SK-N-SH treated with all-trans-retinoic acid at 6 μM for 48 hours (cell line): ENCODE results near the gene ARL8A.
A peak's percentile ranks its signal among the peaks of the same experiment; 100 is the strongest.
"Not testable (repeated sequence)": the region's sequence is repeated elsewhere in the genome, so short reads cannot be mapped to it uniquely, and the experiment has no call there.

Experiments
- ATAC-seq: fragments of 200-7000 bp; cut with Tn5 transposase; 3 replicates; pipeline ENCODE4 v1.9.1; 2020; ENCODE audit warnings: mild to moderate bottlenecking, moderate library complexity
- ARNTL ChIP-seq: fragments of 450-650 bp; formaldehyde crosslinking; IDR thresholded peaks from 2 replicates; pipeline ENCODE4 v1.5.0; 2020; ENCODE audit warnings: low read depth, mild to moderate bottlenecking, moderate library complexity, borderline replicate concordance
- CSDC2 ChIP-seq: fragments of 250-450 bp; sonication (Bioruptor Pico); IDR thresholded peaks from 2 replicates; pipeline ENCODE4 v1.5.0; 2020; ENCODE audit warnings: mild to moderate bottlenecking, moderate library complexity
- ISL1 ChIP-seq: fragments of 250-450 bp; sonication (Bioruptor Pico); IDR thresholded peaks from 2 replicates; pipeline ENCODE4 v2.1.2; 2022; ENCODE audit warnings: mild to moderate bottlenecking, moderate library complexity
- OSR1 ChIP-seq: fragments of 250-450 bp; sonication (Bioruptor Pico); IDR thresholded peaks from 2 replicates; pipeline ENCODE4 v1.8.0; 2022; ENCODE audit warnings: moderate library complexity, mild to moderate bottlenecking, inconsistent platforms
- PPARA ChIP-seq: fragments of 250-450 bp; sonication (Bioruptor Pico); IDR thresholded peaks from 2 replicates; pipeline ENCODE4 v1.5.0; 2020; ENCODE audit warnings: mild to moderate bottlenecking, borderline replicate concordance
- RARB ChIP-seq: fragments of 250-450 bp; sonication (Bioruptor Pico); IDR thresholded peaks from 2 replicates; pipeline ENCODE4 v1.8.0; 2021; ENCODE audit warnings: mild to moderate bottlenecking, moderate library complexity
- TCF4 ChIP-seq: fragments of 250-450 bp; sonication (Bioruptor Pico); IDR thresholded peaks from 2 replicates; pipeline ENCODE4 v1.8.0; 2021; ENCODE audit warnings: mild to moderate bottlenecking, moderate library complexity, borderline replicate concordance
- TOX ChIP-seq: fragments of 250-450 bp; sonication (Bioruptor Pico); IDR thresholded peaks from 2 replicates; pipeline ENCODE4 v1.8.0; 2021; ENCODE audit warnings: mild to moderate bottlenecking, moderate library complexity, borderline replicate concordance
- ZC3H10 ChIP-seq: fragments of 250-450 bp; sonication (Bioruptor Pico); IDR thresholded peaks from 2 replicates; pipeline ENCODE4 v1.5.1; 2021; ENCODE audit warnings: mild to moderate bottlenecking, moderate library complexity
- ZFP3 ChIP-seq: fragments of 250-450 bp; sonication (Bioruptor Pico); IDR thresholded peaks from 2 replicates; pipeline ENCODE4 v1.5.0; 2020; ENCODE audit warnings: mild to moderate bottlenecking, moderate library complexity
- ZNF565 ChIP-seq: fragments of 450-650 bp; formaldehyde crosslinking; conservative IDR thresholded peaks from 2 replicates; pipeline ENCODE4 v1.5.0; 2020; ENCODE audit warnings: low read depth, mild to moderate bottlenecking, moderate library complexity
- ZNF70 ChIP-seq: fragments of 450-650 bp; formaldehyde crosslinking; IDR thresholded peaks from 2 replicates; pipeline ENCODE4 v1.5.0; 2020; ENCODE audit warnings: mild to moderate bottlenecking, moderate library complexity
- ZNF8 ChIP-seq: fragments of 450-650 bp; formaldehyde crosslinking; IDR thresholded peaks from 2 replicates; pipeline ENCODE4 v1.5.0; 2020; ENCODE audit warnings: mild to moderate bottlenecking, moderate library complexity
- TF ChIP-seq, protein P1 (sequence below): fragments of 250-450 bp; sonication (Bioruptor Pico); IDR thresholded peaks from 2 replicates; pipeline ENCODE4 v1.5.0; 2020; ENCODE audit warnings: mild to moderate bottlenecking, moderate library complexity
- TF ChIP-seq, protein P2 (sequence below): fragments of 250-450 bp; sonication (Bioruptor Pico); IDR thresholded peaks from 2 replicates; pipeline ENCODE4 v1.8.0; 2020; ENCODE audit warnings: mild to moderate bottlenecking, moderate library complexity, borderline replicate concordance
- TF ChIP-seq, protein P3 (sequence below): fragments of 250-450 bp; sonication (Bioruptor Pico); IDR thresholded peaks from 2 replicates; pipeline ENCODE4 v1.5.1; 2020; ENCODE audit warnings: low read depth, mild to moderate bottlenecking, moderate library complexity

The ARL8A gene

DNA sequence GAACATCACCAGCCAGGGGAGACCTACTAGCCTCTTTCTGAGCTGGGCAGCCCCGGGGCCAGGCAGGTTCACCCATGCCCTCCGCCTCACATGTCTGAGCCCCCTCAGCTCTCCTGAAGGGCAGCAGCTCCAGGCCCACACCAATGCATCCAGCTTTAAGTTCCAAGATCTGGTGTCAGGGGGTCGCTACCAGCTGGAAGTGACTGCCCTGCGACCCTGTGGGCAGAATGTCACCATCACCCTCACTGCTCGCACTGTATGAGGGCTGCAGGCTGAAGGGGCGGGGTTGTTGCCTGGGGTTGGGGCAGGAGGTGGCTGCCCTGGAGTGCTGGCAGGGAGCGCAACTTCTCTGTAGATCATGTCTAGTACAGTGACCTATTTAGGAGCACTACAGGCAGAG is 24.3 kb upstream of the ARL8A start:
- no peak for ATAC-seq
- TF ChIP-seq OSR1: no peak
- TF ChIP-seq CSDC2: no peak
- TF ChIP-seq RARB (CRISPR knock-in tag): no peak

DNA sequence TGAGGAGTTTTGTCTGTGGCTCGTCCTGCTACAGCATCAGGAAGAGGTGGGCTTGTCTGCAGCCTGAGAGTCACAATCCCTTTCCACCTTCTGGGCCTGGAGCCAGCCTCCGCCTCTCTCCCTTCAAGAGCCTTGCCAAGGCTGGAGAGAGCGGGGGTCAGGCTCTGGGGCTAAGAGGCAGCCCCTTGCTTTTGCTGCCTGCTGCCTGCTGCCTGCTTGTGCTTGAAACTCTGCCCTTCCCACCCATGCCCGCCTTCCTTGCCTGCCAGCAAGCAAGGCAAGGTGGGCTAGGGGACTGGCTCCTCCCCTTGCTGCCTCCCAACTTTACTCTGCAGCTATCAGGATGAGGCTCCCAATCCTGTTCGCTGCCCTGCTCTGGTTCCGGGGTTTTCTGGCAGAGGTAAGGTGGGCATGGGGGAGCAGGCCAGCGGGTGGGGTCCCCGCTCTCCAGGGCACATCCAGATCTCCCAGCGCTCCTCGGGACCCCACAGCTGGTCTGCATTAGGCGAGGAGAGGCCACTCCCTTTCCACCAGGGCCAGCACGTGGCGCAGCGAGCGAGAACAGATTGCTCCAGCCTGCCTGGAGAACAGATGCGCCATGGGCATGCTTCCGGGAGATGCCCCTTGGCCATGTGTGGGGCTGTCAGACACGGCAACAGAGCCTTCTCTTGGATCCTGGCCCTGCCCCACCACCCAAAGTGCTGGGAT is 23.3 kb upstream of the ARL8A start:
- ATAC-seq: peak; percentile 70
- TF ChIP-seq TCF4 (CRISPR knock-in tag) (peak; percentile 96), ZC3H10 (CRISPR knock-in tag) (no peak)
- TF ChIP-seq, protein P1, sequence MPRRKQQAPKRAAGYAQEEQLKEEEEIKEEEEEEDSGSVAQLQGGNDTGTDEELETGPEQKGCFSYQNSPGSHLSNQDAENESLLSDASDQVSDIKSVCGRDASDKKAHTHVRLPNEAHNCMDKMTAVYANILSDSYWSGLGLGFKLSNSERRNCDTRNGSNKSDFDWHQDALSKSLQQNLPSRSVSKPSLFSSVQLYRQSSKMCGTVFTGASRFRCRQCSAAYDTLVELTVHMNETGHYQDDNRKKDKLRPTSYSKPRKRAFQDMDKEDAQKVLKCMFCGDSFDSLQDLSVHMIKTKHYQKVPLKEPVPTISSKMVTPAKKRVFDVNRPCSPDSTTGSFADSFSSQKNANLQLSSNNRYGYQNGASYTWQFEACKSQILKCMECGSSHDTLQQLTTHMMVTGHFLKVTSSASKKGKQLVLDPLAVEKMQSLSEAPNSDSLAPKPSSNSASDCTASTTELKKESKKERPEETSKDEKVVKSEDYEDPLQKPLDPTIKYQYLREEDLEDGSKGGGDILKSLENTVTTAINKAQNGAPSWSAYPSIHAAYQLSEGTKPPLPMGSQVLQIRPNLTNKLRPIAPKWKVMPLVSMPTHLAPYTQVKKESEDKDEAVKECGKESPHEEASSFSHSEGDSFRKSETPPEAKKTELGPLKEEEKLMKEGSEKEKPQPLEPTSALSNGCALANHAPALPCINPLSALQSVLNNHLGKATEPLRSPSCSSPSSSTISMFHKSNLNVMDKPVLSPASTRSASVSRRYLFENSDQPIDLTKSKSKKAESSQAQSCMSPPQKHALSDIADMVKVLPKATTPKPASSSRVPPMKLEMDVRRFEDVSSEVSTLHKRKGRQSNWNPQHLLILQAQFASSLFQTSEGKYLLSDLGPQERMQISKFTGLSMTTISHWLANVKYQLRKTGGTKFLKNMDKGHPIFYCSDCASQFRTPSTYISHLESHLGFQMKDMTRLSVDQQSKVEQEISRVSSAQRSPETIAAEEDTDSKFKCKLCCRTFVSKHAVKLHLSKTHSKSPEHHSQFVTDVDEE (CRISPR knock-in tag): peak; percentile 80; the same call in 1 of the 2 replicates

DNA sequence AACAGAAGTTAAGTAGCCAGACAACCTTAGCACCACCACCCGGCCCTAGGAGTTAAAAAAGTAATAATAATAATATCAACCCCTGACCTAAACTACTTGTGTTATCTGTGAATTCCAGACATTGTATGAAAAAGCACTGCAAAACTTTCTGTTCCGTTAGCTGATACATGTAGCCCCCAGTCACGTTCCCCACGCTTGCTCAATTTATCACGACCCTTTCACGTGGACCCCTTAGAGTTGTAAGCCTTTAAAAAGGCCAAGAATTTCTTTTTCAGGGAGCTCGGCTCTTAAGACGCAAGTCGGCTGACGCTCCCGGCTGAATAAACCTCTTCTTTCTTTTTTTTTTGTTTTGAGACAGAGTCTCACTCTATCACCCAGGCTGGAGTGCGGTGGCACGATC is 22.5 kb upstream of the ARL8A start:
- ATAC-seq: not testable (repeated sequence)

DNA sequence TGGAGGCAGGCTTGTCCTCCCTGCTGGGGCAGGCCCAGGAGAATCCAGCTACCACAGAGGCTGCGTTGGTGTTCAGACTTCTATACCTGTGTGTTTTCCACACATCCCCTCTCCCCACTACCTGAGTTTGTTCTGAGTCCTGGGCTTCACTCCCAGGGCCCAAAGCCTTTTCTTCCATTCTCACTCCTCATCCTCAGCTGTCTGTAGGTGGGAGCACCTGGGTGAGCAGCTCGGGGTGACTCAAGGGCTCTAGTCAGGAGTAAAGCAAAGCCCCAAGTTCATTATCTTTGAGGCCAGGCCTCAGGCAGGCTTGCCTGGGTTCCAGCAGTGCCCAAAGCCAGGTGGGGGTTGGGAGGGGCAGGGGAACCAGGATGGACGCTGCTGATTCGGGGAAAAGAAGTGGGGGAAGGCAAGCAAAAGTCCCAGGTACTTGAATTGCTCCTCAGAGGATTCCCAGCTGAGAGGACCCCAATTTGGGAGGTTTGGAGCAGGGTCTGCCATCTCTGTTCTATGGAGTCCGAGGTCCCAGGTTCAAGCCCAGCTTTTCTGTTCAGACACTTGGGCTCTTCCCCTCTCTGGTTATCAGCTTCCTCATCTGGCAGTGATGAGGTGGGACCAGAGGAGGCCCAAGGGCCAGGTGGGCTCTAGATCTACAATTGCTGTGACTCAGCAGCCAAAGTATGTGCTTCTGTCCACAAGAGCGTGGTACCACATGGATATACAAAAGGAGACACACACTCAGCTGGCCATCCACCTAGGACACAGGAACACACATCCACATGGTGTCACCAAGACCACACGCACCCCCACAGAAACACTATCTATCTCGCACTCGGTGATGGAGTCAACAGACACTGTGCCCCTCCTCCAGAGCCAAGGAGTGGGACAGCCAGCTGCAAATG is 21.7 kb upstream of the ARL8A start:
- TF ChIP-seq, protein P1 (CRISPR knock-in tag): no peak
- TF ChIP-seq ZNF565 (CRISPR knock-in tag): no peak
- TF ChIP-seq ZNF8 (CRISPR knock-in tag): no peak
- no peak for TF ChIP-seq ZFP3 (CRISPR knock-in tag)
- no peak for ATAC-seq

DNA sequence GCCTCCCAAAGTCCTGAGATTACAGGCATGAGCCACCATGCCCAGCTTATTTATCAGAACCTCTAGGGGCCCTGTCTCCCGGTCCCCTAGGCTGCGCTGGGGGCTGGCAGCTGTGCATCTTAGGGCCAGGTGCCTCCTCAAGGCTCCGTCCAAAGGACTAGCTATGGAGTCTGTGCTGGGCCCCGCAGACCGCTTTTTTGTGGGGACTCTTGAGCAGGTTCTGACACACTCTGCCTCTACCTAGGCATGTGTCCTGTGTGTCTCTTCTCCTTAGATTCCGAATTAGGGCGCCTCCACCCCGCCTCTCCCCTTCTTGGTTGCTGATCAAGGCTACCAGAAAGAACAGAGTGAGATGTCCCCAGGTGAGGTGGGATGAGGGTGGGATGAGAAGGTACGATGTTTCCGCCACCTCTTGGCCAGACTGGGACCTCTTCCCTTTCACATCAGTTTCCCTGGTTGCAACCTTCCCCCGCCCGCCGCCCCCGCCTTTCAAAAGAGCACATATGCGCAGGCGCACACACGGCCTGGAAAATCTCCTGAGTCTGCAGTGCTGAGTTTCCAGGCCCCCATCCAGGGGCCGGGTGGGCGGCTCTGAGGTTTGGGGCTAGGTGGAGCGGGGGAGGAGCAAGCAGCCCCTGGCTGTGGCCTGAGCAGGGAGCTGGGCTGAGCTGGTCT is 20.9 kb upstream of the ARL8A start:
- ATAC-seq: no peak
- TF ChIP-seq OSR1 (no peak), TCF4 (CRISPR knock-in tag) (no peak), PPARA (CRISPR knock-in tag) (no peak), RARB (CRISPR knock-in tag) (no peak), ARNTL (CRISPR knock-in tag) (no peak)
- TF ChIP-seq, all 23 proteins: peak for 0

DNA sequence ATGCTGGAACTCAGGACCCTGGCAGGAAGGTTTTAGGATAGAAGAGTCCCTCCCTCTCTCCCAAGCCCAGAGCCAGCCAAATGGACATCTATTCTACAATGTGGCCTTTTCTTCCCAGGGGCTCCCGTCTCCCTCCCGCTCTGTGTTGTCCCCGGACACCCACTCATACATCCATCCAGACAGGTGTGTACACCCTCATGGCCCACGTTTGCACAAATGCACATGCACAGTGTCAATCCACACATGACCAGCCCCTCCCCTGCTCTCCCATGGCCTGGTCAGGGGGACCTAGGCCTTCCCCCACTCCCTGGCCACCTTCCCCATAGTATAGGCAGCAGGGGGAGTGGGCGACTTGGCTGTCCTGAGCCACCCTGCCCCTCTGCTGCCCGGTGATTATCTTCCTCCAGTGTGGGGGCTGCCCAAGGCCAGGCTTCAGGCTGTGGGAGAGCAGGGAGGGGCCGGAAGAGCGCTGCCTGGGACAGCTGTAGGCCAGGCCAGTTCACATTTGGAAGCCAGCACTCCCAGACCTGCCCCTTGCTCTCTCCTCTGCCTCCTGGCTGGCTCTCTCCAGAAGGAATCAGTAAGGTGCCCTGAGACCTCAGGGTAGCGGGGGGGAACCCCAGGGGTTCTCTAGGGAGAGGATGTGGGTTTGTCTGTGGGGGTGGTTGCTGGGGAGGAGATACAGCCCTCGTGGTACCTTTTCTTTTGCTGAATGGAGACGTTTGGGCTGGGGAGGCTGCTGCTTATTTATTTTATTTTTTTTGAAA is 19.9 kb upstream of the ARL8A start:
- TF ChIP-seq PPARA (CRISPR knock-in tag) (no peak), ZNF70 (CRISPR knock-in tag) (no peak), TOX (CRISPR knock-in tag) (no peak), ISL1 (no peak)
- TF ChIP-seq, protein P2, sequence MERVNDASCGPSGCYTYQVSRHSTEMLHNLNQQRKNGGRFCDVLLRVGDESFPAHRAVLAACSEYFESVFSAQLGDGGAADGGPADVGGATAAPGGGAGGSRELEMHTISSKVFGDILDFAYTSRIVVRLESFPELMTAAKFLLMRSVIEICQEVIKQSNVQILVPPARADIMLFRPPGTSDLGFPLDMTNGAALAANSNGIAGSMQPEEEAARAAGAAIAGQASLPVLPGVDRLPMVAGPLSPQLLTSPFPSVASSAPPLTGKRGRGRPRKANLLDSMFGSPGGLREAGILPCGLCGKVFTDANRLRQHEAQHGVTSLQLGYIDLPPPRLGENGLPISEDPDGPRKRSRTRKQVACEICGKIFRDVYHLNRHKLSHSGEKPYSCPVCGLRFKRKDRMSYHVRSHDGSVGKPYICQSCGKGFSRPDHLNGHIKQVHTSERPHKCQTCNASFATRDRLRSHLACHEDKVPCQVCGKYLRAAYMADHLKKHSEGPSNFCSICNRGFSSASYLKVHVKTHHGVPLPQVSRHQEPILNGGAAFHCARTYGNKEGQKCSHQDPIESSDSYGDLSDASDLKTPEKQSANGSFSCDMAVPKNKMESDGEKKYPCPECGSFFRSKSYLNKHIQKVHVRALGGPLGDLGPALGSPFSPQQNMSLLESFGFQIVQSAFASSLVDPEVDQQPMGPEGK (CRISPR knock-in tag): no peak
- TF ChIP-seq, protein P3, sequence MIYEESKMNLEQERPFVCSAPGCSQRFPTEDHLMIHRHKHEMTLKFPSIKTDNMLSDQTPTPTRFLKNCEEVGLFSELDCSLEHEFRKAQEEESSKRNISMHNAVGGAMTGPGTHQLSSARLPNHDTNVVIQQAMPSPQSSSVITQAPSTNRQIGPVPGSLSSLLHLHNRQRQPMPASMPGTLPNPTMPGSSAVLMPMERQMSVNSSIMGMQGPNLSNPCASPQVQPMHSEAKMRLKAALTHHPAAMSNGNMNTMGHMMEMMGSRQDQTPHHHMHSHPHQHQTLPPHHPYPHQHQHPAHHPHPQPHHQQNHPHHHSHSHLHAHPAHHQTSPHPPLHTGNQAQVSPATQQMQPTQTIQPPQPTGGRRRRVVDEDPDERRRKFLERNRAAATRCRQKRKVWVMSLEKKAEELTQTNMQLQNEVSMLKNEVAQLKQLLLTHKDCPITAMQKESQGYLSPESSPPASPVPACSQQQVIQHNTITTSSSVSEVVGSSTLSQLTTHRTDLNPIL (CRISPR knock-in tag): no peak
- TF ChIP-seq, protein P1 (CRISPR knock-in tag): no peak
- no peak for ATAC-seq
